Glomerular visceral epithelial cell (primary cell): ENCODE measurements around the gene BCAS4.
"Not testable (repeated sequence)": the region's sequence is repeated elsewhere in the genome, so short reads cannot be mapped to it uniquely, and the experiment has no call there.

Experiments
- DNase-seq: peaks from one replicate; pipeline ENCODE4 v3.0.0-alpha.2; 2016; ENCODE audit errors: extremely low spot score

Gene BCAS4

DNA sequence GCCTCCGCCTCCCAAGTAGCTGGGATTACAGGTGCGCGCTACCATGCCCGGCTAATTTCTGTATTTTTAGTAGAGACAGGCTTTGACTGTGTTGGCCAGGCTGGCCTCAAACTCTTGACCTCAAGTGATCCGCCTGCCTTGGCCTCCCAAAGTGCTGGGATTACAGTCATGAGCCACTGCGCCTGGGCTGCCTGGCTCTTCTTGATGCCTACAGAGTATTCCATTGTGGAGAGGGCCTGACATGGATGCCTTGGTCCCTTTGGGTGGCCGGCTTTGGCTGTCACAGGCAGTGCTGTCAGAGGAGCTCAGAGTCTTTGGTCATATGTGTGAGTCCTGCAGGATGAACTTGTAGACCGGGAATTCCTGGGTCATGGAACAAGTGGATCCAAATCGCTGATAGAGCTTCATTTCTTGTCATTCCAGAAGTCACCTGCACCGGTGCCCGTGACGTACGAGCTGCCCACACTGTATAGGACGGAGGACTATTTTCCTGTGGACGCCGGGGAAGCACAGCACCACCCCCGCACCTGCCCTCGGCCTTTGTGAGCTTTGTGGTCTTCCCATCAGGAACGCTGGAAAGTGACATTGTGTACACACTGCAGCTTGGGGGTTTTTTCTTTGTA lies 81.3 kb downstream of the BCAS4 start:
- no peak for DNase-seq

- no peak for DNase-seq
Observed at GRCh38 chr20:50876816-50877215, 82.0 kb downstream of the BCAS4 start.

DNA sequence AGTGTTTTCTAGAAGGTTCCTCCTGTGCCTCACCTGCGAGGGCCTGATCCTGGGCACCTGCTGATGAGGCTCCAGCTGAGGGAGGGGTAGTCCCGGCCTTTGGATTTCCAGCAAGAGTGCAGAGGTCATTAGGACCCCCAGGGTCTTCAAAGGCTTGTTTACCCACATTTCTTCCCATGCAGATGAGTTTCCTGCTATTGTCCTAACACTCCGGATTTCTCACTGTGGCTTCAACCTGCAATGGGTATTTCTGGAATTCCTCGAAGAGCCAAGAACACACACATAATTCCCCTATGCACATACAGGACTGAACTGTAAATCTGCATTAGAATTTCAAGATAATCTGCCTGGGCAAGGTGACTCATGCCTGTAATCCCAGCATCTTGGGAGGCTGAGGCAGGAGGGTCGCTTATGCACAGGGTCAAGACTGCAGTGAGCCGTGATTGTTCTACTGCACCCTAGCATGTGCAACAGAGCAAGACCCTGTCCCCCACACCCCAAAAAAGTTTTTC lies 82.4 kb downstream of the BCAS4 start:
- no peak for DNase-seq

DNA sequence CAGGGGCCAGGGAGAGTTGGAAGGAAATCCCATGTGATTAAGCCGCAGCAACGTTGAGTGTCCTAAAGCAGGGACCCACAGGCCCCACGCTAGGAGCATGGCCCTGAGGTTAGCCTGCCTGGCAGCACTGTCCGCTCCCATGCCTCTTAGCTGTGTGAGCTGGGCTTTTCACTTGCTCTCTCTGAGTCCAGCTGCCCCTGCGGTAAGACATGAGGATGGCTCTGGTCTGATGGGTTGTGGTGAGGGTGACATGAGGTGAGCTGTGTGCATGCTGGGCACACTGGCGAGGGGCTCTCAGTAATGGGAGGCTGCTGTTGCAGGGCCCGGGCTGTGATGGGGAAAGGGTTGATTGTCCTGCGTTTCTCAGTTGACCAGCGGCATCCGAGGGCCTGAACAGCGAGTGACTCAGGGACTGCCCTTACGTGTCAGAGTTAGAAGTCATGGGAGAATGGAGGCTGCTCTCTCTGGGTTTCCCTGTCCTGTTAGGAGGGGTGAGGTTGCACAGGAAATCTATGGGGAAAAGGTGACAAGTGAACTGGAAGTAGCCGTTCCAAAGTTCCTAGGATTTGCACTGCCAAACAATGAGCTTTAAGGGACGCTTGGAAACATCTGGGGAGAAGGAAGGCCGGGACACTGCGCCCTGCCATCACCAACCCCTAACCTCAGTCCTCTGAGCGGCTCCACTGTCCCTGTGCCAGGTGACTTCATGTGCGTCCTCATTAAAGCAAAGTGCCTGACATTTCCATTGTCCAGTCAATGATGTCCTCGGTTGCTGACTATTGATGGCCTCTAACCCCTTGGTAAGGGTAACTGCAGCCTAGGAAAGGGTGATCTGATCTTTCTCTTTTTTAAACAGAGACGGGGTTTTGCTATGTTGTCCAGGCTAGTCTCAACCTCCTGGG lies 85.0 kb downstream of the BCAS4 start:
- DNase-seq, result no peak

DNA sequence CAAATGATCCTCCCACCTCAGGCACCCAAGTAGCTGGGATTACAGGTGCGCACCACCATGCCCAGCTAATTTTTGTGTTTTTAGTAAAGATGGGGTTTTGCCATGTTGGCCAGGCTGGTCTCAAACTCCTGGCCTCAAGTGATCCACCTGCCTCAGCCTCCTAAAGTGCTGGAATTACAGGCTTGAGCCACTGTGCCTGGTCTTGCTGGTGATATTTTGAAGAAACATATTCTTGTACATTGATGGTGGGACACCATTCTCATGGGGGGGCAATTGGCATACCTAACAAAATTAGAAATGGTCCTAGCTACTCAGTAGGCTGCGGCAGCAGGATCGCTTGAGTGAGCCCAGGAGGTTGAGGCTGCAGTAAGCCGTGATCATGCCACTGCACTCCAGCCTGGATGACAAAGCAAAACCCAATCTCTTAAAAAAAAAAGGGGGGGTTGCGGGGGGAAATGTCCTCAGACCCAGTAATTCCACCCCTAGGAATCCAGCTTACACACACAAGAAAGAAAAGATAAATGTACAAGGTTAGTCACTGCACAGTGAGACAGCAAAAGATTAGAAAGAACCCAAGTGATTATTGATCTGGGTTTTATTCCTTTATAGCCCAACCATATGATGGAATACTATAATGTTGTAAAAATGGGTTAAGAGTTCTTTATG lies 87.0 kb downstream of the BCAS4 start:
- DNase-seq, result not testable (repeated sequence)

- DNase-seq, result no peak
Observed at GRCh38 chr20:50883856-50884255, 89.0 kb downstream of the BCAS4 start.

GRCh38 chr20:50885068-50885467 lies 90.2 kb downstream of the BCAS4 start:
- no peak for DNase-seq

GRCh38 chr20:50885781-50886180 lies 90.9 kb downstream of the BCAS4 start:
- DNase-seq, result no peak

DNA sequence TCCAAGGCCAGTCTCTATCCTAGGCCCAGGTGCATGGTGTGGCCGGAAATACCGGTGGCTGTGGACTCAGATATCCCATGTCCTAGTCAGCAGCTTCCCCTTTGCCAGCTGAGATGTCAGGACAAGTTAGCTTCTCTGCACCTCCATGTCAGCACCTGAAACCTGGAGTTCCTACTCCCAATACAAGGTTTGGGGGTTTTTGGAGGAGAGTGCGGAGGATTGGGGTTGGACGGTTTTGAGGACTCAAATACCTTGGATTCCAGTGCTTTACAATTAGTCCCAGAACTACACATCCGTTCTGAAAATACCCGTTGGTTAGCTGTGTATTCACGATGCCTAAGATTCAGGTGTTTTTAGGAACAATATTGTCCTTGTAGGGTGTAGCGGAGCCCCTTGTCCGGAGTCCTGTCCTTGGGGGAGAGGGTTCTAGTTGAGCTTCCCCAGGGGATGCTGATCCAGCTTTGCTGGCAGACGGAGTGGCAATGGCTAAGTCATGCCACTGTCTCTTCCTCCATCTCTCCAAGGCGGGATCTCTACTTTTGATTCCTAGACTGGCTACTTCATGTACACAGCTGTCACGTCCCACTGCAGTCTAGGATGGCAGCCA lies 91.4 kb downstream of the BCAS4 start:
- DNase-seq, result no peak

- DNase-seq, result no peak
Observed at GRCh38 chr20:50887576-50887975, 92.7 kb downstream of the BCAS4 start.

DNA sequence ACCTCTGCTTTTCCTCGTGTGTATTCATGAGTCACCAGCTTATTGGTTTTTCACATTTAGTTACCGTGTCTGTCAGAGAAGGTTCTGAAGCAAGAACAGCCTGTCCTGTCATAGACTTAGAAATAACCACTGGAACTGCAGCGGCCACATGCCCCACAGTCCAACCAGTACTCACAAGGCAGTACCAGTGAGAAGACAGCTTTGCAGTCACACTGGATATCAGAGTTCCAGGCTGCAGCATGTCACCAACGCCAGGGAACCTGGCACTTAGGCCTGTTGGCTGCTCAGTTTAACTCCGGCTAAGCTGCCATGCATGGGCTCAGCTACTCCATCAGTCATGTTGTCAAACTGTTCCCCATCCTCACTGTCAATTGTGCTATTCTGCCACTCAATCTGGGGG lies 96.3 kb downstream of the BCAS4 start:
- no peak for DNase-seq

DNA sequence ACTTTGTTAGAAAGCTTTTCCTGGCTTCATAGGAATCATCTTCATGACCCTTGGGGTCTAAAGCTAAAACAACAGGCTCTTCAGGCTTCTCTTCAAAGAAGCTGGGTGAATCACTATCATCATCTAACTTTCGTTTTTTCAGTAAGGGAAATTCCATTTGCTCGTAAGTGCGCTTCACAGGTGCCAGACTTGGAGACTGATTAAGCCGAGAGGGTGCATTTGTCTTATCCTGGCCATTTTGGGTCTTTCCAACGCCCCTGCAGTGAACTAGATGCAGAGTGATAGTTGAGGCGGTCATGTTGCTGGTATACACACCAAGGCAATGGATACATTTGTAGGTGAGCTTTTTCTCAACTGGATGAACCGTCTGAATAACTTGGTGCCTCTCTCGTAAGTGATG lies 97.5 kb downstream of the BCAS4 start:
- DNase-seq, result no peak

GRCh38 chr20:50893620-50894019 lies 98.8 kb downstream of the BCAS4 start:
- DNase-seq, result no peak

GRCh38 chr20:50895111-50895830 lies 100.4 kb downstream of the BCAS4 start:
- DNase-seq, result no peak

GRCh38 chr20:50898475-50898874 lies 103.6 kb downstream of the BCAS4 start:
- DNase-seq, result no peak

- DNase-seq, result no peak
Observed at GRCh38 chr20:50900261-50900660, 105.4 kb downstream of the BCAS4 start.

GRCh38 chr20:50901301-50901700 lies 106.4 kb downstream of the BCAS4 start:
- DNase-seq, result no peak

DNA sequence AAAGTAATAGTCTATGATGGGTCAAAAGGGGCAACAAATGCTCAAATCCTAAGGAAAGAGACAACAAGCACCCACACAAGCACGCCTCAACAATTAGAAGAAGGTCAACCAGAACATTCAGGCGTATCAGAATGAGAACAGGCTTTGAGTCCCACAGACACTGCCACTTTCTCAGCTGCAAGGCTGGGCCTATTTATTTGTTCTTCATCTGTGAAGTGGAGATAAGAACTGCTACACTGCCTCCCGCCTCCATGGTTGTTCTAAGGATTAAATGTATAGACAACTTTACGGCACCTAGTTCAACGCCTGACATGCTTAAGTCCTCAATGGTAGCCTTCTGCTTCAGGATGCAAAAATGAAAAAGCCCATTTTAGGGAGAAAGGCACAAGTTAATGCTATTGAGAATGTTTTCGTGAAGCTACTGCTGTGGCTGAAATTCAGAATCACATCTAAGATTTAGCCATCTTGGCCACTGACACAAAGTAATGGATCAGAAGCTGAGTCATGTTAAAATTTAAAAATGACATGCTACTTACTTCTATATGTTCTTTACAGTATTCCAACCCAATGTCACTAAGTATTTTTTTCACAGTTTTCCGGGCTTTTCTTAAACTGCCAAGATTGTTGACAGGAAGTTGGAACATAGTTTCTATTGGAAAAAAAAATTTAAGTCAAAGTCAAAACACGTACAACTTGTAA lies 108.6 kb downstream of the BCAS4 start:
- no peak for DNase-seq

GRCh38 chr20:50904067-50904570 lies 109.3 kb downstream of the BCAS4 start:
- no peak for DNase-seq

GRCh38 chr20:50909413-50909812 lies 114.6 kb downstream of the BCAS4 start:
- no peak for DNase-seq

- no peak for DNase-seq
Observed at GRCh38 chr20:50911030-50911429, 116.2 kb downstream of the BCAS4 start.
